CD4-positive, alpha-beta memory T cell (primary cell): ENCODE measurements around the gene SHLD1. TPM values are rescaled to one million over a fixed set of nuclear protein-coding genes. Genes with fewer than 3 reads are reported as not detected.

Experiments
- CTCF ChIA-PET: fragments of 350-600 bp; sonication (Branson Sonifier 250); formaldehyde crosslinking; loops from one replicate; lab custom pipeline; 2021; ENCODE audit warnings: inconsistent platforms; ENCODE audit not compliant: partially characterized antibody; lab: Charles Lee
- POLR2A ChIA-PET: fragments of 350-600 bp; sonication (Branson Sonifier 250); formaldehyde crosslinking; loops from one replicate; lab custom pipeline; 2021; ENCODE audit not compliant: partially characterized antibody; lab: Charles Lee
- DNase-seq, 5 donors: peaks; one replicate each; pipeline versions ENCODE4 v3.0.0 to v3.0.0-alpha.2; 2020 to 2022; ENCODE audit warnings: mixed read lengths in 1 of 5
- H3K27ac ChIP-seq: one replicate; pipeline ENCODE4 v1.7.0; 2013; ENCODE audit warnings: low read depth, low read length
- H3K27me3 ChIP-seq: 2 replicates; pipeline ENCODE4 v1.7.0; 2013; ENCODE audit warnings: mild to moderate bottlenecking, low read length, moderate library complexity; ENCODE audit not compliant: insufficient read depth
- H3K36me3 ChIP-seq: 2 replicates; pipeline ENCODE4 v1.7.0; 2013; ENCODE audit warnings: mild to moderate bottlenecking, low read length, moderate library complexity; ENCODE audit not compliant: insufficient read depth
- H3K4me1 ChIP-seq: 2 replicates; pipeline ENCODE4 v1.7.0; 2013; ENCODE audit warnings: mild to moderate bottlenecking, low read length, moderate library complexity; ENCODE audit not compliant: insufficient read depth
- H3K4me3 ChIP-seq, 2 donors: one replicate each; pipeline ENCODE4 v1.7.0; 2013; ENCODE audit warnings: low read length in 2 of 2, mild to moderate bottlenecking in 1 of 2
- H3K9me3 ChIP-seq, 2 donors: one replicate each; pipeline ENCODE4 v1.7.0; 2013; ENCODE audit warnings: low read length in 2 of 2, control low read depth in 1 of 2; ENCODE audit not compliant: control insufficient read depth in 1 of 2
- H3K27ac Mint-ChIP-seq, 7 donors: one replicate each; pipeline ENCODE4 v1.8.0; 2020 to 2021; ENCODE audit warnings: mixed read lengths in 7 of 7, mild to moderate bottlenecking in 6 of 7, inconsistent platforms in 3 of 7, moderate library complexity in 3 of 7
- H3K27me3 Mint-ChIP-seq, 2 donors: one replicate each; pipeline ENCODE4 v1.8.0; 2020 to 2021; ENCODE audit warnings: mixed read lengths in 2 of 2
- H3K36me3 Mint-ChIP-seq, 2 donors: one replicate each; pipeline ENCODE4 v1.8.0; 2020 to 2021; ENCODE audit warnings: mixed read lengths in 2 of 2, inconsistent platforms in 1 of 2, mild to moderate bottlenecking in 1 of 2
- H3K4me1 Mint-ChIP-seq, 4 donors: one replicate each; pipeline ENCODE4 v1.8.0; 2020 to 2021; ENCODE audit warnings: mixed read lengths in 4 of 4, mild to moderate bottlenecking in 1 of 4
- H3K4me3 Mint-ChIP-seq, 8 donors: one replicate each; pipeline ENCODE4 v1.8.0; 2020 to 2021; ENCODE audit warnings: mixed read lengths in 8 of 8, mild to moderate bottlenecking in 7 of 8, moderate library complexity in 6 of 8, inconsistent platforms in 3 of 8
- H3K9me3 Mint-ChIP-seq, 8 donors: one replicate each; pipeline ENCODE4 v1.8.0; 2020 to 2021; ENCODE audit warnings: mixed read lengths in 8 of 8, mild to moderate bottlenecking in 5 of 8, inconsistent platforms in 3 of 8, moderate library complexity in 1 of 8
- intact Hi-C: fragments of 100-400 bp; cut with micrococcal nuclease; formaldehyde crosslinking; loops from one replicate; pipeline ENCODE4 v1.15.1; 2023
- polyA plus RNA-seq, 2 donors: library from polyadenylated mRNA; unstranded; fragments of 300-500 nt; fragmentation: Illumina TruSeq; gene quantifications; one replicate each; pipeline ENCODE4 v1.2.3, GENCODE V29; 2021
- total RNA-seq, 2 experiments: library from RNA; stranded (reverse); gene quantifications; one replicate each; pipeline ENCODE4 v1.2.3, GENCODE V29; 2021

Gene SHLD1
- total and polyA plus RNA-seq, 4 experiments from 2014 or later: 13.6 to 22.0 (median 18.2) TPM

GRCh38 chr20:5885866-5886265, 135.7 kb downstream of the SHLD1 start:
- Mint-ChIP-seq H3K4me3 (no peak overlapping the region), H3K27me3 (peaks cover 1 to 6% of the 10 kb centered on the region in 2 donors), H3K36me3 (no peaks in the 10 kb centered on the region), H3K4me1 (peaks cover 0 to 7% (median 4%) of the 10 kb centered on the region in 4 donors), H3K27ac (no peak overlapping the region), H3K9me3 (peaks cover 0 to 1% (median 0%) of the 10 kb centered on the region in 8 donors)
- ChIA-PET POLR2A (no interaction called here), CTCF (no interaction called here)
- Histone ChIP-seq H3K27me3 (peaks cover 4% of the 10 kb centered on the region), H3K27ac (no peak overlapping the region), H3K9me3 (no peaks in the 10 kb centered on the region), H3K4me3 (no peak overlapping the region), H3K4me1 (no peaks in the 10 kb centered on the region), H3K36me3 (no peaks in the 10 kb centered on the region)
- intact Hi-C loops: no loop called here
- no peak for DNase-seq

- CTCF ChIA-PET: no interaction called here
- peaks cover 0 to 1% (median 0%) of the 10 kb centered on the region in 8 donors for H3K9me3 Mint-ChIP-seq
These were observed 136.6 kb downstream of the SHLD1 start for GRCh38 chr20:5886788-5887187.

GRCh38 chr20:5887386-5887785, 137.2 kb downstream of the SHLD1 start:
- H3K4me1 Mint-ChIP-seq: peaks cover 0 to 2% (median 0%) of the 10 kb centered on the region in 4 donors
- no peaks in the 10 kb centered on the region for H3K36me3 Mint-ChIP-seq
- H3K9me3 Mint-ChIP-seq: peaks cover 0 to 1% (median 0%) of the 10 kb centered on the region in 8 donors
- no peak overlapping the region for H3K4me3 ChIP-seq
- no peak overlapping the region for H3K27ac Mint-ChIP-seq
- CTCF ChIA-PET: no interaction called here
- no peaks in the 10 kb centered on the region for H3K9me3 ChIP-seq
- peaks cover 1 to 2% of the 10 kb centered on the region in 2 donors for H3K27me3 Mint-ChIP-seq
- H3K27me3 ChIP-seq: no peaks in the 10 kb centered on the region
- H3K4me1 ChIP-seq: no peaks in the 10 kb centered on the region
- intact Hi-C loops: no loop called here
- no peak for DNase-seq
- no peaks in the 10 kb centered on the region for H3K36me3 ChIP-seq
- H3K27ac ChIP-seq: no peak overlapping the region
- H3K4me3 Mint-ChIP-seq: no peak overlapping the region
- POLR2A ChIA-PET: no interaction called here

More at GRCh38 chr20:5886788-5887187, 136.6 kb downstream of the SHLD1 start:
- Mint-ChIP-seq H3K4me1 (peaks cover 0 to 4% (median 3%) of the 10 kb centered on the region in 4 donors), H3K27ac (no peak overlapping the region), H3K4me3 (no peak overlapping the region), H3K27me3 (peaks cover 1 to 2% of the 10 kb centered on the region in 2 donors), H3K36me3 (no peaks in the 10 kb centered on the region)
- H3K9me3 ChIP-seq: no peaks in the 10 kb centered on the region
- intact Hi-C loops: no loop called here
- H3K4me1 ChIP-seq: no peaks in the 10 kb centered on the region
- POLR2A ChIA-PET: no interaction called here
- H3K27me3 ChIP-seq: peaks cover 4% of the 10 kb centered on the region
- no peak overlapping the region for H3K27ac ChIP-seq
- no peaks in the 10 kb centered on the region for H3K36me3 ChIP-seq
- no peak overlapping the region for H3K4me3 ChIP-seq
- DNase-seq: no peak

DNA sequence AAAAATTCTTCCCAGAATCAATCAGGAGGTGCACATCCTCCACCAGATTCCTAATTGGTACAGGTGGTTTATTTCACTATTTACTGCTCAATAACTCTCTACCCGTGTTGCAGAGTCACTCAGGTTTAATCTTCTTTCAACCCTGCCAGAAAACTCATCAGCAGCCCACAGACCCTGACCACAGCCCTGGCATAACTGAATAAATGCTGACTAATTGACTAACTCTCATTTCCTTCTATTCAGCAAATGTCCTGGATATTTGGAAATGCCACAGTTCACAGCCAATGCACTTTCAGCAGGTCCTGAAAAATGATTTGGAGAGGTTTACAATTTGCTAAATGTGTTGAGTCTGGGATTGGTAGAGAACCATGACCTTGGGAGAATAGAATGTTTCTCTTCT, 137.8 kb downstream of the SHLD1 start:
- no peaks in the 10 kb centered on the region for H3K36me3 ChIP-seq
- H3K27me3 ChIP-seq: no peaks in the 10 kb centered on the region
- Mint-ChIP-seq H3K4me3 (no peak overlapping the region), H3K4me1 (no peaks in the 10 kb centered on the region), H3K27me3 (peaks cover 0 to 2% of the 10 kb centered on the region in 2 donors), H3K27ac (no peak overlapping the region), H3K36me3 (no peaks in the 10 kb centered on the region), H3K9me3 (peaks cover 0 to 1% (median 0%) of the 10 kb centered on the region in 8 donors)
- H3K4me3 ChIP-seq: no peak overlapping the region
- no peak overlapping the region for H3K27ac ChIP-seq
- no peaks in the 10 kb centered on the region for H3K4me1 ChIP-seq
- no peaks in the 10 kb centered on the region for H3K9me3 ChIP-seq
- intact Hi-C loops: no loop called here
- ChIA-PET CTCF (no interaction called here), POLR2A (no interaction called here)
- DNase-seq: no peak

GRCh38 chr20:5890773-5891441, 140.7 kb downstream of the SHLD1 start:
- H3K9me3 Mint-ChIP-seq: peaks cover 0 to 2% (median 0%) of the 10 kb centered on the region in 8 donors
- peaks cover 4 to 7% of the 10 kb centered on the region in 2 donors for H3K27me3 Mint-ChIP-seq
- Histone ChIP-seq H3K36me3 (no peaks in the 10 kb centered on the region), H3K9me3 (no peaks in the 10 kb centered on the region), H3K27me3 (no peaks in the 10 kb centered on the region), H3K4me3 (no peak overlapping the region), H3K4me1 (no peaks in the 10 kb centered on the region), H3K27ac (no peak overlapping the region)
- no peak overlapping the region for H3K4me3 Mint-ChIP-seq
- intact Hi-C loops: no loop called here
- no peaks in the 10 kb centered on the region for H3K4me1 Mint-ChIP-seq
- H3K27ac Mint-ChIP-seq: no peak overlapping the region
- ChIA-PET CTCF (no interaction called here), POLR2A (no interaction called here)
- DNase-seq: no peak
- H3K36me3 Mint-ChIP-seq: no peaks in the 10 kb centered on the region

GRCh38 chr20:5893052-5893451, 142.9 kb downstream of the SHLD1 start:
- H3K9me3 Mint-ChIP-seq: peaks cover 0 to 3% (median 0%) of the 10 kb centered on the region in 8 donors
- no peaks in the 10 kb centered on the region for H3K36me3 Mint-ChIP-seq
- intact Hi-C loops: no loop called here
- no peaks in the 10 kb centered on the region for H3K27me3 ChIP-seq
- peaks cover 8 to 17% of the 10 kb centered on the region in 2 donors for H3K27me3 Mint-ChIP-seq
- H3K4me1 Mint-ChIP-seq: no peaks in the 10 kb centered on the region
- no peaks in the 10 kb centered on the region for H3K36me3 ChIP-seq
- no peak for DNase-seq
- no peak overlapping the region for H3K4me3 Mint-ChIP-seq
- H3K9me3 ChIP-seq: no peaks in the 10 kb centered on the region
- H3K4me3 ChIP-seq: no peak overlapping the region
- H3K27ac Mint-ChIP-seq: no peak overlapping the region
- ChIA-PET CTCF (no interaction called here), POLR2A (no interaction called here)
- no peak overlapping the region for H3K27ac ChIP-seq
- no peaks in the 10 kb centered on the region for H3K4me1 ChIP-seq

- H3K4me3 Mint-ChIP-seq: no peak overlapping the region
- H3K9me3 Mint-ChIP-seq: peaks cover 0 to 3% (median 0%) of the 10 kb centered on the region in 8 donors
- Histone ChIP-seq H3K36me3 (no peaks in the 10 kb centered on the region), H3K4me3 (no peak overlapping the region), H3K9me3 (no peaks in the 10 kb centered on the region), H3K4me1 (no peaks in the 10 kb centered on the region), H3K27me3 (no peaks in the 10 kb centered on the region), H3K27ac (no peak overlapping the region)
- no peaks in the 10 kb centered on the region for H3K36me3 Mint-ChIP-seq
- no peak for DNase-seq
- POLR2A ChIA-PET: no interaction called here
- CTCF ChIA-PET: no interaction called here
- no peak overlapping the region for H3K27ac Mint-ChIP-seq
- peaks cover 8 to 17% of the 10 kb centered on the region in 2 donors for H3K27me3 Mint-ChIP-seq
- no peaks in the 10 kb centered on the region for H3K4me1 Mint-ChIP-seq
- intact Hi-C loops: no loop called here
These were observed 143.4 kb downstream of the SHLD1 start for GRCh38 chr20:5893621-5894020.
